ENCODE data around the gene SLC24A4.

Gene SLC24A4

DNA sequence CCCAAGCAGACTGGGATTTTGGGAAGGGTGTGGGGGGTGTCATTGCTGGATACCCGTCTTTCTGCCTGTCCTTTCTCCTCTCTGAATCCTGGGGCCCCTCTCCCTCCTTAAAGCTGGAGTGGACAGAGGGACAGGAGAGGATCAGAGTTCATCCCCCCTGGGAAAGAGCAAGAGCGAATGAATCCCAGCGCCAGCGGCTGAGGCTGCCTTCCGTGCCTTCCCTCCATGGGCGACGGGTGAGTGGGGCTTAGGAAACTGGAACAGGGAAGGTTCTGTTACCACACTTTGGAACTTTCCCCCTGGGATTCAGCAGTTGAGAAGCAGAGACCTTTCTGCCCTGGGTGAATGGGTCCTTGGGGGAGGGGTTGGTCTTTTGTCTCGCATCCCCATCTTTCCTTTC lies 174.4 kb downstream of the SLC24A4 start:
- FAIRE-seq, result no peak
- DNase-seq (ENCODE audit: insufficient read length, low spot score), result no peak

GRCh38 chr14:92499234-92499633 lies 176.3 kb downstream of the SLC24A4 start:
- FAIRE-seq, result no peak
- no peak for TF ChIP-seq SPI1 (IDR thresholded peaks at IDR 0.05; ENCODE audit: low read depth, low read length)
- no peak for TF ChIP-seq POLR2A (IDR thresholded peaks at IDR 0.05; ENCODE audit: low read depth, low read length)
- no peak for TF ChIP-seq PAX5 (IDR thresholded peaks at IDR 0.05; ENCODE audit: insufficient read depth, low read length, severe bottlenecking)
- TF ChIP-seq POLR2AphosphoS5 (IDR thresholded peaks at IDR 0.05; ENCODE audit: low read depth, low read length), result no peak
- TF ChIP-seq TAF1 (IDR thresholded peaks at IDR 0.05; ENCODE audit: low read depth, low read length), result no peak
- TF ChIP-seq POU2F2 (IDR thresholded peaks at IDR 0.05; ENCODE audit: low read depth, low read length), result no peak

More for the DNA sequence above, 174.4 kb downstream of the SLC24A4 start:
- TF ChIP-seq TAF1 (IDR thresholded peaks at IDR 0.05; ENCODE audit: low read depth, low read length), result no peak

GRCh38 chr14:92500491-92500941 lies 177.6 kb downstream of the SLC24A4 start:
- TF ChIP-seq SPI1 (IDR thresholded peaks at IDR 0.05; ENCODE audit: low read depth, low read length) (no peak), POLR2AphosphoS5 (IDR thresholded peaks at IDR 0.05; ENCODE audit: low read depth, low read length) (no peak), TAF1 (IDR thresholded peaks at IDR 0.05; ENCODE audit: low read depth, low read length) (no peak), PAX5 (IDR thresholded peaks at IDR 0.05; ENCODE audit: insufficient read depth, low read length, severe bottlenecking) (no peak), POLR2A (IDR thresholded peaks at IDR 0.05; ENCODE audit: low read depth, low read length) (no peak), POU2F2 (IDR thresholded peaks at IDR 0.05; ENCODE audit: low read depth, low read length) (no peak)
- no peak for DNase-seq (ENCODE audit: insufficient read length, low spot score)
- no peak for FAIRE-seq

More at GRCh38 chr14:92499234-92499633, 176.3 kb downstream of the SLC24A4 start:
- DNase-seq (ENCODE audit: insufficient read length, low spot score), result no peak

DNA sequence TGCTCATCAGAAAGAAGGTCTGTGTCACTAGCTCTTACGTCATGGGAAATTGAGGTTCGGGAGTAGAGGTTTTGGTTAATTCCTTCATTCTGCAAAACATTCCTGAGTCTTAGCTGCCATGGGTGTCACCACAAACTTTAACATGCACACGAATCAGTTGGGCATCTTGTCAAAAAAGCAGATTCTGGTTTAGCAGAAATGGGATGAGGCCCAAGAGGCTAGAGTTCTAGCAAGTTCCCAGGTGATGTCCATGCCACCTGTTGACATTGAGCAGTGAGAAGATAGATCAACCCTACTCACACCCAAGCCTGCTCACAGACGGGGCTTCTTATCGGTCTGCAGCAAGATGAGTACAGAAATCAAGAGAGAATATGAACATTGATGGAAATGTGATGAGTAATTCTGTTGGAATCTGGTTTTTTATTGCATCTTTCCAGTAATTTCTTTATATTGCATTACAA lies 179.0 kb downstream of the SLC24A4 start:
- FAIRE-seq (no peak), DNase-seq (ENCODE audit: insufficient read length, low spot score) (no peak)

GRCh38 chr14:92502541-92503286 lies 179.7 kb downstream of the SLC24A4 start:
- TF ChIP-seq TAF1 (IDR thresholded peaks at IDR 0.05; ENCODE audit: low read depth, low read length) (no peak), PAX5 (IDR thresholded peaks at IDR 0.05; ENCODE audit: insufficient read depth, low read length, severe bottlenecking) (no peak), POLR2AphosphoS5 (IDR thresholded peaks at IDR 0.05; ENCODE audit: low read depth, low read length) (no peak), SPI1 (IDR thresholded peaks at IDR 0.05; ENCODE audit: low read depth, low read length) (no peak), POU2F2 (IDR thresholded peaks at IDR 0.05; ENCODE audit: low read depth, low read length) (no peak), POLR2A (IDR thresholded peaks at IDR 0.05; ENCODE audit: low read depth, low read length) (no peak)
- no peak for DNase-seq (ENCODE audit: insufficient read length, low spot score)
- no peak for FAIRE-seq

More for the DNA sequence above, 179.0 kb downstream of the SLC24A4 start:
- TF ChIP-seq POLR2AphosphoS5 (IDR thresholded peaks at IDR 0.05; ENCODE audit: low read depth, low read length), result no peak
- TF ChIP-seq POU2F2 (IDR thresholded peaks at IDR 0.05; ENCODE audit: low read depth, low read length), result no peak
- no peak for TF ChIP-seq POLR2A (IDR thresholded peaks at IDR 0.05; ENCODE audit: low read depth, low read length)
- no peak for TF ChIP-seq PAX5 (IDR thresholded peaks at IDR 0.05; ENCODE audit: insufficient read depth, low read length, severe bottlenecking)
- no peak for TF ChIP-seq TAF1 (IDR thresholded peaks at IDR 0.05; ENCODE audit: low read depth, low read length)
- TF ChIP-seq SPI1 (IDR thresholded peaks at IDR 0.05; ENCODE audit: low read depth, low read length), result no peak

DNA sequence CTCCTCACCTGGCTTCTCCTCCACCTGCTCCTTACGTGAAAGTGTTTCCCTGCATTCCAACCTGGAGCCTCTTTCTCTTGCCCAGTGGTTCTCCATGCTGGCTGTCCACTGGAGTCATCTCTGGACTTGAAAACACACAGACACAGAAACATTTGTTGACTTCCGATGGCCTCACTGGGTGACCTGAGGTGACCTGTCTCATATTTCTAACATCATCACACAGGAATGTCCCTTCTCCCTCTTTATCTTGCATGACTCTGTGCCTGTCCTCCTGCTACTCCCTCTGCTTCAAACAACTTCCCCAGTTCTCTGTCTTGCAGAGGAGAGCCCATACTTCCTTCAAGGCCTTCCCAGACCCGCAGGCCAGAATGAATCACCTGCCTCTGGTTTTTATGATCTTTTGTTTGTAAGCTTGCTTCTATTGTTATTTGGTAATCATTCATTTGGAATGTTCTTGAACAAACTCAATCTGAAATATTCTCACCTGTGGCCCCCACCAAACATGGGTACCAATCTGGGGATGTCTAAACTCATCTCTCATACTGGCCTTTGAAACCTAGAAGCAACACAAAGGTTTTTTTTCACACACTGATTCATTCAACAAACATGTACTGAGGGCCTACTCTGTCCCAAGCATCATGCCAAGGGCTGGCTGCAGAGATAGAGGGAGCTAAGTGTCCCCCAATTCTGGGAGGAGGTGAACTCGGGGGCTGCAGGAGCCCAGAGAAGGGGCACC lies 181.0 kb downstream of the SLC24A4 start:
- TF ChIP-seq PAX5 (IDR thresholded peaks at IDR 0.05; ENCODE audit: insufficient read depth, low read length, severe bottlenecking) (no peak), SPI1 (IDR thresholded peaks at IDR 0.05; ENCODE audit: low read depth, low read length) (no peak), POLR2AphosphoS5 (IDR thresholded peaks at IDR 0.05; ENCODE audit: low read depth, low read length) (no peak), POU2F2 (IDR thresholded peaks at IDR 0.05; ENCODE audit: low read depth, low read length) (no peak), POLR2A (IDR thresholded peaks at IDR 0.05; ENCODE audit: low read depth, low read length) (no peak), TAF1 (IDR thresholded peaks at IDR 0.05; ENCODE audit: low read depth, low read length) (no peak)
- DNase-seq (ENCODE audit: insufficient read length, low spot score) (no peak), FAIRE-seq (no peak)

- DNase-seq (ENCODE audit: insufficient read length, low spot score) (no peak), FAIRE-seq (no peak)
- TF ChIP-seq POLR2A (IDR thresholded peaks at IDR 0.05; ENCODE audit: low read depth, low read length), result no peak
- TF ChIP-seq POU2F2 (IDR thresholded peaks at IDR 0.05; ENCODE audit: low read depth, low read length), result no peak
- TF ChIP-seq SPI1 (IDR thresholded peaks at IDR 0.05; ENCODE audit: low read depth, low read length), result peak; percentile 10; the same call in 1 of the 2 replicates
Observed at GRCh38 chr14:92505826-92506225, 182.9 kb downstream of the SLC24A4 start.

DNA sequence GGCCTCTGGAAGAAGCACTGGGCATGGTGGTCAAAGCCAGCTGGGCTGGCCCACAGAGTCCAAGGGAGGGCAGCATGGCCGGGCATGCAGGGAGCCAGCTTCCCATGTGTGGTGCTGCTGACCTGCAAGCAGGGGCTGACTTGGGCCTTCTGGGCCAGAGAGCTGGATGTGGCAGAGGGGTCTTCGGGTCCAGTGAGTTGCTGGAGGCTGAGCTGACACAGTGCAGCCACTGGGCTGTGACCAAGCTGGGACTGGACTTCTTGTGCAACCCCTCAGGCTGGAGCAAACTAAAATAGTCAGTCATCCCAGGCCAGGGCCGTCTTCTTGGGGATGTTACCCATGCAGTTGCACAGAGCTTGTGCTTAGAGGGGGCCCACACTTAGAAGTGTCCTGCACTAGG lies 183.3 kb downstream of the SLC24A4 start:
- TF ChIP-seq TAF1 (IDR thresholded peaks at IDR 0.05; ENCODE audit: low read depth, low read length), result no peak
- TF ChIP-seq POLR2A (IDR thresholded peaks at IDR 0.05; ENCODE audit: low read depth, low read length), result no peak
- no peak for TF ChIP-seq POLR2AphosphoS5 (IDR thresholded peaks at IDR 0.05; ENCODE audit: low read depth, low read length)
- TF ChIP-seq POU2F2 (IDR thresholded peaks at IDR 0.05; ENCODE audit: low read depth, low read length), result no peak
- no peak for TF ChIP-seq PAX5 (IDR thresholded peaks at IDR 0.05; ENCODE audit: insufficient read depth, low read length, severe bottlenecking)
- no peak for TF ChIP-seq SPI1 (IDR thresholded peaks at IDR 0.05; ENCODE audit: low read depth, low read length)
- peak; percentile 52 for FAIRE-seq
- DNase-seq (ENCODE audit: insufficient read length, low spot score), result no peak

DNA sequence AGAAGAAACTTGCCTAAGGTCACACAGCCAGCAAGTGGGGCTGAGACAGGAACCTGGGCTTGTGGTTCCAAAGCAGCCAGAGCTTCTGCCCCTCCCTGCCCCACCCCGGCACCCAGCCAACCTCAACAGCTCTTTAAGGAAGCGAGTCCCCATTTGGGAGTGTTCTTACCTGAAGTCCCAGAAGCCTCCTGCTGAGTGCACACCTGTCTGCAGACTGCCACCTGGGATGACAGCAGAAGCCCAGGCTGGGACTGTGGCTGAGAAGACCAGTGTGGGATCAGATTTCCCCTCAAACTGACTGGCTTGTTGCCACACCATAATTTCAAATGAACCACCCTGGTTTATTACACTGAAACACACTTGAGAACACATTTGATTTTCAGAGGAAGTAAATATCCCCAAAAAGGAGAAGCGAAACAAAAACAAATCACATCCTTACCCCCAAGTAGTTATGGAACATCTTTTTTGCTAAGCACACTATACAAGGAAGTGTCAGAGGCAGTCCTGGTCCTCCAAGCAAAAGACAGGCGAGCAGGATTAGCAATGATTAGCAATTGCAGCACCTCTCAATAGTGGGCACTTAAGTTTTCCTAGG lies 184.3 kb downstream of the SLC24A4 start:
- FAIRE-seq (peak; percentile 63), DNase-seq (ENCODE audit: insufficient read length, low spot score) (no peak)
- TF ChIP-seq TAF1 (IDR thresholded peaks at IDR 0.05; ENCODE audit: low read depth, low read length) (no peak), SPI1 (IDR thresholded peaks at IDR 0.05; ENCODE audit: low read depth, low read length) (peak; percentile 85), POU2F2 (IDR thresholded peaks at IDR 0.05; ENCODE audit: low read depth, low read length) (no peak)
